ENCODE measurements around the gene NT5DC2.

GRCh38 chr3:52525680-52526561 lies 7.7 kb downstream of the NT5DC2 start:
- no peak for TF ChIP-seq EZH2 (IDR thresholded peaks at IDR 0.05; ENCODE audit: borderline replicate concordance, low read depth, low read length, severe bottlenecking)
- no peak for TF ChIP-seq CTCF (IDR thresholded peaks at IDR 0.05; ENCODE audit: borderline replicate concordance, extremely low read depth, low read length, poor library complexity, severe bottlenecking)
